SU-DHL-6 (cell line): ENCODE results near the gene TRAK2.

ENCODE experiments used
- EZH2phosphoT487 ChIP-seq: fragments of 200-600 bp; sonication (generic), shearing (Covaris generic); conservative IDR thresholded peaks from 2 replicates; pipeline ENCODE4 v1.6.1; 2018; ENCODE audit warnings: mild to moderate bottlenecking, antibody characterized with exemption, low read length, moderate library complexity, mixed read lengths
- TF ChIP-seq, protein P1 (sequence below): fragments of 200-600 bp; sonication (generic); IDR thresholded peaks from one replicate; pipeline ENCODE4 v1.5.1; 2017; ENCODE audit warnings: antibody characterized with exemption, mild to moderate bottlenecking, low read length, moderate library complexity; ENCODE audit not compliant: insufficient read depth, poor library complexity, severe bottlenecking

DNA sequence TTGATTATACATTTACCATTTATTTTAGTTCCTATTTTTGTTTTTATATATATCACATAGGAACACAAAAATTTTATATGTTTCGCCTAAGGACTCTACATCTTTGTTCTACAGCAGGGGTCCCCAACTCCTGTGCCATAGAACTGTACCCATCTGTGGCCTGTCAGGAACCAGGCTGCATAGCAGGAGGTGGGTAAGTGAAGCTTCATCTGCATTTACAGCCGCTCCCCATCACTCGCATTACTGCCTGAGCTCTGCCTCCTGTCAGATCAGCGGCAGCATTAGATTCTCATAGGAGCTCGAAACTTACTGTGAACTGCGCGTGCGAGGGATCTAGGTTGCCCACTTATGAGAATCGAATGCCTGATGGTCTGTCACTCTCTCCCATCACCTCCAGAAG lies 25.3 kb downstream of the TRAK2 start:
- TF ChIP-seq, protein P1, sequence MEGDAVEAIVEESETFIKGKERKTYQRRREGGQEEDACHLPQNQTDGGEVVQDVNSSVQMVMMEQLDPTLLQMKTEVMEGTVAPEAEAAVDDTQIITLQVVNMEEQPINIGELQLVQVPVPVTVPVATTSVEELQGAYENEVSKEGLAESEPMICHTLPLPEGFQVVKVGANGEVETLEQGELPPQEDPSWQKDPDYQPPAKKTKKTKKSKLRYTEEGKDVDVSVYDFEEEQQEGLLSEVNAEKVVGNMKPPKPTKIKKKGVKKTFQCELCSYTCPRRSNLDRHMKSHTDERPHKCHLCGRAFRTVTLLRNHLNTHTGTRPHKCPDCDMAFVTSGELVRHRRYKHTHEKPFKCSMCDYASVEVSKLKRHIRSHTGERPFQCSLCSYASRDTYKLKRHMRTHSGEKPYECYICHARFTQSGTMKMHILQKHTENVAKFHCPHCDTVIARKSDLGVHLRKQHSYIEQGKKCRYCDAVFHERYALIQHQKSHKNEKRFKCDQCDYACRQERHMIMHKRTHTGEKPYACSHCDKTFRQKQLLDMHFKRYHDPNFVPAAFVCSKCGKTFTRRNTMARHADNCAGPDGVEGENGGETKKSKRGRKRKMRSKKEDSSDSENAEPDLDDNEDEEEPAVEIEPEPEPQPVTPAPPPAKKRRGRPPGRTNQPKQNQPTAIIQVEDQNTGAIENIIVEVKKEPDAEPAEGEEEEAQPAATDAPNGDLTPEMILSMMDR, result no peak
- no peak for TF ChIP-seq EZH2phosphoT487
